Inferior parietal cortex (tissue), 1 donor: ENCODE data around the gene LYZL2.
"Not testable (repeated sequence)": the region's sequence is repeated elsewhere in the genome, so short reads cannot be mapped to it uniquely, and the experiment has no call there.

Experiments used
- DNase-seq: peaks from one replicate; pipeline ENCODE4 v3.0.0-alpha.2; 2016; ENCODE audit errors: extremely low spot score

Gene LYZL2

GRCh38 chr10:30639946-30640786, 10.6 kb upstream of the LYZL2 start:
- peak; percentile 74 for DNase-seq

- DNase-seq = no peak
Measured at GRCh38 chr10:30637881-30638467, 8.4 kb upstream of the LYZL2 start.

- no peak for DNase-seq
Measured at GRCh38 chr10:30631188-30631587, 1.6 kb upstream of the LYZL2 start.

GRCh38 chr10:30630571-30630970, 1.0 kb upstream of the LYZL2 start:
- DNase-seq = no peak

- not testable (repeated sequence) for DNase-seq
Measured at GRCh38 chr10:30628576-30628975, 977 bp downstream of the LYZL2 start.

GRCh38 chr10:30626837-30627236, 2.7 kb downstream of the LYZL2 start:
- DNase-seq = not testable (repeated sequence)

GRCh38 chr10:30626196-30626595, 3.4 kb downstream of the LYZL2 start:
- DNase-seq = not testable (repeated sequence)

- no peak for DNase-seq
Measured at GRCh38 chr10:30625080-30625479, 4.5 kb downstream of the LYZL2 start.

- no peak for DNase-seq
Measured at GRCh38 chr10:30619966-30620365, 9.6 kb downstream of the LYZL2 start.

GRCh38 chr10:30617070-30617469, 12.5 kb downstream of the LYZL2 start:
- DNase-seq = no peak

- not testable (repeated sequence) for DNase-seq
Measured at GRCh38 chr10:30611041-30611440, 18.5 kb downstream of the LYZL2 start.

- no peak for DNase-seq
Measured at GRCh38 chr10:30607814-30608213, 21.7 kb downstream of the LYZL2 start.

- DNase-seq = no peak
Measured at GRCh38 chr10:30606313-30606712, 23.2 kb downstream of the LYZL2 start.

GRCh38 chr10:30605341-30606121, 24.0 kb downstream of the LYZL2 start:
- DNase-seq = not testable (repeated sequence)

- DNase-seq = no peak
Measured at GRCh38 chr10:30603589-30603988, 26.0 kb downstream of the LYZL2 start.

- no peak for DNase-seq
Measured at GRCh38 chr10:30602747-30603146, 26.8 kb downstream of the LYZL2 start.

GRCh38 chr10:30600005-30600404, 29.5 kb downstream of the LYZL2 start:
- no peak for DNase-seq

- no peak for DNase-seq
Measured at GRCh38 chr10:30598105-30598776, 31.3 kb downstream of the LYZL2 start.

GRCh38 chr10:30597433-30597824, 32.1 kb downstream of the LYZL2 start:
- not testable (repeated sequence) for DNase-seq

GRCh38 chr10:30596493-30597432, 32.8 kb downstream of the LYZL2 start:
- not testable (repeated sequence) for DNase-seq

- DNase-seq = no peak
Measured at GRCh38 chr10:30596013-30596412, 33.5 kb downstream of the LYZL2 start.
